ENCODE data around the gene OPN1LW.
A peak's percentile ranks its signal among the peaks of the same experiment; 100 is the strongest.

DNA sequence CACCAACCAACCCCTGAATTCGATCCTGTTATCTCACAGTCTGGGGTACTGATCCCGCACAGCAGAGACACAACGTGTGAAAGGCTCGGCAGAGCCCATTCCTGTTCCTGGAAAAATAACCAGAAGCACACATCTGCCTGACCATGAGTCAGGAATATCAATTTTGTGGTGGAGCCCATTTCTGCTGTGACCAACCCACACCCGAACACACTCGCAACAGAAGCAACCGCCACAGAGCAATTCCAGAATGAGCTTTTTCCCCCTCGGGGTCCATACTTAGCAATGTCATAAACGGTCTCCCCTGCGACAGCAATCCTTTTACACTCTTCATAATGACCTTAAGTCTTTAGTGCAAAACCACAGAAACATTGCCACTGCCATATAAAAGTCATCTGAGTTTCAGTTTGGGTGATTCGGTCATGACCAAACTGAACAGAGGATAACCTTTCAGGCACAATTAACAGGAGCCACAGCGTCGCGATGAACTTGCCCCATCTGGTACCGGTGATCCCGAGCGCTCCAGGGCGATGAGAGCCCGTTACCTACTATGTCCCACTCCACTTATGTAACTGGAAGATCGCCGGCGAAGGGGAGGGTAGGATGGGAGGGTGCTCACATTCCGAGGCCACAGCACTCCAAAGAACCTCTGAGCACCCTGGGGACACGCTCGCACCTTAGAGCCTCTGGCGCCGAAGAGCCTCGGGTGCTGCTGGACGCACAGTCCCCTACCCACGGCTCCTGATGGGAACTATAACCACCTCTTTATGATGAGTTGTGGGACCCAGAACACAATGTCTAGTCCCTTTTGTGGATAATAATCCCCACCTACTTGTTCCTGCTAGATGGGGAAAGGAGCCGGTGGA, 47.7 kb upstream of the OPN1LW start:
- TF ChIP-seq, protein P1, sequence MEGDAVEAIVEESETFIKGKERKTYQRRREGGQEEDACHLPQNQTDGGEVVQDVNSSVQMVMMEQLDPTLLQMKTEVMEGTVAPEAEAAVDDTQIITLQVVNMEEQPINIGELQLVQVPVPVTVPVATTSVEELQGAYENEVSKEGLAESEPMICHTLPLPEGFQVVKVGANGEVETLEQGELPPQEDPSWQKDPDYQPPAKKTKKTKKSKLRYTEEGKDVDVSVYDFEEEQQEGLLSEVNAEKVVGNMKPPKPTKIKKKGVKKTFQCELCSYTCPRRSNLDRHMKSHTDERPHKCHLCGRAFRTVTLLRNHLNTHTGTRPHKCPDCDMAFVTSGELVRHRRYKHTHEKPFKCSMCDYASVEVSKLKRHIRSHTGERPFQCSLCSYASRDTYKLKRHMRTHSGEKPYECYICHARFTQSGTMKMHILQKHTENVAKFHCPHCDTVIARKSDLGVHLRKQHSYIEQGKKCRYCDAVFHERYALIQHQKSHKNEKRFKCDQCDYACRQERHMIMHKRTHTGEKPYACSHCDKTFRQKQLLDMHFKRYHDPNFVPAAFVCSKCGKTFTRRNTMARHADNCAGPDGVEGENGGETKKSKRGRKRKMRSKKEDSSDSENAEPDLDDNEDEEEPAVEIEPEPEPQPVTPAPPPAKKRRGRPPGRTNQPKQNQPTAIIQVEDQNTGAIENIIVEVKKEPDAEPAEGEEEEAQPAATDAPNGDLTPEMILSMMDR (IDR thresholded peaks at IDR 0.05 in 8 of 11, conservative IDR thresholded peaks at IDR 0.05 in 3 of 11): no peak
- TF ChIP-seq POLR2AphosphoS5 (IDR thresholded peaks at IDR 0.05): peak in 1 of 3 donors; percentile 9
